GM19025 (cell line): Measurements from ENCODE around the gene POMT1.
"Not testable (repeated sequence)": the region's sequence is repeated elsewhere in the genome, so short reads cannot be mapped to it uniquely, and the experiment has no call there.

Source experiments
- ATAC-seq: cut with Tn5 transposase; IDR thresholded peaks from one replicate; pipeline ENCODE4 v1.9.1; 2021; ENCODE audit warnings: mild to moderate bottlenecking, low read depth, moderate library complexity; ENCODE audit not compliant: unreplicated experiment

POMT1 gene

GRCh38 chr9:131549186-131549585 lies 46.5 kb downstream of the POMT1 start:
- not testable (repeated sequence) for ATAC-seq

- ATAC-seq: not testable (repeated sequence)
These were observed 47.7 kb downstream of the POMT1 start for GRCh38 chr9:131550465-131550864.

GRCh38 chr9:131552030-131552429 lies 49.3 kb downstream of the POMT1 start:
- no peak for ATAC-seq

GRCh38 chr9:131554087-131554842 lies 51.5 kb downstream of the POMT1 start:
- no peak for ATAC-seq

- ATAC-seq: no peak
These were observed 52.2 kb downstream of the POMT1 start for GRCh38 chr9:131554843-131555351.

GRCh38 chr9:131555841-131556673 lies 53.3 kb downstream of the POMT1 start:
- no peak for ATAC-seq

- no peak for ATAC-seq
These were observed 55.3 kb downstream of the POMT1 start for GRCh38 chr9:131557855-131558548.

- no peak for ATAC-seq
These were observed 56.8 kb downstream of the POMT1 start for GRCh38 chr9:131559421-131560000.

GRCh38 chr9:131562032-131562959 lies 59.6 kb downstream of the POMT1 start:
- ATAC-seq: no peak

GRCh38 chr9:131565369-131565768 lies 62.7 kb downstream of the POMT1 start:
- no peak for ATAC-seq

GRCh38 chr9:131566158-131566557 lies 63.4 kb downstream of the POMT1 start:
- ATAC-seq: no peak

- ATAC-seq: no peak
These were observed 65.2 kb downstream of the POMT1 start for GRCh38 chr9:131567910-131568309.
